ENCODE measurements around the gene SPATA17.

SPATA17 gene

DNA sequence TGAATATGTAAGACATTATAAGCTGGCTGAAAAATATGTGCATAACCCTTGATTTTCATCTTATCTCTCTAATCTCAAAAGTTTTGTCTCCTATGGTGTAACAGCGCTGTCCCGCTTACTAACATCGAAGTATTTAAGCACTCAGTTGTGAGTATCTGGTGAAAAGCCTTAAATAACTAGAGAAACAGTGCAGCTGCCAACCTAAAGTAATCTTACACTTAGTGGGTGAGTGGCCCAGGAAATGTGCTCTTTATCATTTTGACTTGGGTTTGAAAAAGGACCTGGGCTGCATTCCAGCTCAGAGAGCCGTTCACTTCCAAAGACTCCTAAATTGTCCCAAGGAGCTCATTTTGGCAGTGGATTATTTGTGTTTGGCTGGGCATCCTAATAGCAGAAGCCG, 225.9 kb downstream of the SPATA17 start:
- Histone ChIP-seq H3K4me2 (ENCODE audit: low read length) (peak overlapping the region; percentile 29), H3K4me1 (ENCODE audit: control insufficient read depth, insufficient read depth, low read length) (peaks cover 5% of the 10 kb centered on the region), H3K27me3 (ENCODE audit: control insufficient read depth, insufficient read depth, low read length) (no peaks in the 10 kb centered on the region)

DNA sequence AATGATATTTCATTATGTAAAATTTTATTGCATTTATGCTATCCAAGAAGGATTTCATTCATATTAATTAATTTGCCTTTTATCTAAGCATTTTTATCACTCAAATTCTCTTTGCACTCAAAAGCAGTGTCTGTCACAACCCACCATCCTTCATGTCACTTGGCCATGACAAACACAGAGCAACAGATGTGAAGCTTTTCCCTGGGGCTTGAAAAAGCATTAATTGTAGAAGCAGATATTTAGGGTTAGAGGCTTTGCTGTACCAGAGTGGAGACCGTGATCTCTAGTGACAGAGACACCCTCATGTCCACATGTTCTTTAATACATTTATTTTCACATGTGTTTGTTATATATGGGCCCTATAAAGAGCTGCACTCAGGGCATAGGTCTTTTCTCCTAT, 230.5 kb downstream of the SPATA17 start:
- H3K9ac ChIP-seq (ENCODE audit: low read depth, low read length) = no peak overlapping the region
- H3K4me1 ChIP-seq (ENCODE audit: control insufficient read depth, insufficient read depth, low read length) = peaks cover 5% of the 10 kb centered on the region
- peaks cover 3% of the 10 kb centered on the region for H3K9me3 ChIP-seq (replicated peaks; ENCODE audit: low read length)
- no peaks in the 10 kb centered on the region for H3K36me3 ChIP-seq (ENCODE audit: insufficient read depth, low read length)
- no peak overlapping the region for H3K4me2 ChIP-seq (ENCODE audit: low read length)
- H3K4me3 ChIP-seq (ENCODE audit: low read length) = no peak overlapping the region
- H3K27me3 ChIP-seq (ENCODE audit: control insufficient read depth, insufficient read depth, low read length) = no peaks in the 10 kb centered on the region

More for the DNA sequence above, 225.9 kb downstream of the SPATA17 start:
- Histone ChIP-seq H3K9ac (ENCODE audit: low read depth, low read length) (no peak overlapping the region), H3K36me3 (ENCODE audit: insufficient read depth, low read length) (no peaks in the 10 kb centered on the region), H3K9me3 (replicated peaks; ENCODE audit: low read length) (peaks cover 3% of the 10 kb centered on the region), H3K4me3 (ENCODE audit: low read length) (no peak overlapping the region)

DNA sequence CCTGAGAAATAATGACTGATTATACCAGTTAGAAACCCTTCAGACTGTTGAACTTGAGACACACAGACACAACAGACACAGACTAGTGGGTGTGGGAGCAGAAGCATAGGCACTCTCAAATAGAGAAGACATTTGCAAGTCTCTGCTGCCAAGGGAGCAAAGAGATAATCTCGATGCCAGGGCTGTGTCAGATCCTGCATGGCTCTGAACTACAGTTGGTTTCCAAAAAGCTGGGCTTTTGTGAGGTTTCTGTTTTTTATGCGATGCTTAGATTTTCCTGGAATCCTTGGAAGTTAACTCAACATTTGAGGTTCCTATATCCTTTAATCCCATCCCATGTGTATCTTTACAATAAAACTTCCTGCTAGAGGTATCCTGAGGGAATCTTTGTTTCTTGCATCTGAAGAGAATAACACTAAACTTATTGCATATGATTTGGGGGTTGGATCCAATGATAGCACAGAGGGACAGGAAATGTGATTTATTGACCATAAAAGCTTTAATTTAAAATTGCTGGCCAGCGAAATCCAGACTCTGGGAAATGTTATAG, 236.4 kb downstream of the SPATA17 start:
- no peak overlapping the region for H3K9ac ChIP-seq (ENCODE audit: low read depth, low read length)
- no peaks in the 10 kb centered on the region for H3K36me3 ChIP-seq (ENCODE audit: insufficient read depth, low read length)
- no peaks in the 10 kb centered on the region for H3K4me1 ChIP-seq (ENCODE audit: control insufficient read depth, insufficient read depth, low read length)
- H3K4me2 ChIP-seq (ENCODE audit: low read length) = no peak overlapping the region
- no peaks in the 10 kb centered on the region for H3K9me3 ChIP-seq (replicated peaks; ENCODE audit: low read length)
- no peak overlapping the region for H3K4me3 ChIP-seq (ENCODE audit: low read length)
- H3K27me3 ChIP-seq (ENCODE audit: control insufficient read depth, insufficient read depth, low read length) = no peaks in the 10 kb centered on the region

DNA sequence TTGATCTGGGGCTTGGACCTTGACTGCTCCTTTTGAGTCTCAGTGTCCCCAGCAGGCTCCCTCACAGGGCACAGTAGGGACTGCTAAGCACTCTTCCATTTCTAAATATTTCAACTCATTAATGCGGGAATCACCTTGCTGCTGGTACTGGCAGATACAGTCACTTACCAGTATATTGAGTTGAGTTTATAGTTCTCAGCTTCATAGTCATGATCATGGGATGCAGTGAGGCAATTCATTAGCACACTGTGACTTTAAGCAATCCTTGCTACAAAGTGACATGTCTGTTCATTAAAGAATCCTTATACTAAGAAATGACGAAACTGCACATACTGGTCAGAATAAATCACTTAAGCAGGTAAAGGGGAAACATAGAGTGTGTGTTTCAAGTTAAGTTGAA, 240.8 kb downstream of the SPATA17 start:
- Histone ChIP-seq H3K36me3 (ENCODE audit: insufficient read depth, low read length) (no peaks in the 10 kb centered on the region), H3K4me1 (ENCODE audit: control insufficient read depth, insufficient read depth, low read length) (no peaks in the 10 kb centered on the region), H3K9ac (ENCODE audit: low read depth, low read length) (no peak overlapping the region), H3K27me3 (ENCODE audit: control insufficient read depth, insufficient read depth, low read length) (no peaks in the 10 kb centered on the region), H3K4me2 (ENCODE audit: low read length) (no peak overlapping the region), H3K9me3 (replicated peaks; ENCODE audit: low read length) (no peaks in the 10 kb centered on the region), H3K4me3 (ENCODE audit: low read length) (no peak overlapping the region)

DNA sequence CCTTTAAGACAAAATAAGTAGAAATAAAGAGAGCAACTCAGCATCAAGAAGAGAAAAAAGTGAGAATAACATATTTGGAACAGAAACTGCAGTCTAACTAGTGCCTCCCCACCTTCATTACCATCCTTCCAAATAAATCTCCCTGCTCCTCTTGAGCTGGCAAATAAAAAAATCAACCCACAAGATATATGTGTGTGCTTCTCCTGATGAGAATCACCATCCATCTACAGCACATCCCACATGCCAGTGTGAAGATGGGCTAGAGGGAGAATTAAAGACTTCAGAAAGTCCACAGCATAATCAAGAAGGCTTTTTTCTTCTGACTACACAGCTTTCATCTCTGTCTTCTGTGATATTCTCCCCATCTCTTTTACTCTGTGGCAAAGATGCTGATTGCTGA, 244.1 kb downstream of the SPATA17 start:
- Histone ChIP-seq H3K36me3 (ENCODE audit: insufficient read depth, low read length) (no peaks in the 10 kb centered on the region), H3K27me3 (ENCODE audit: control insufficient read depth, insufficient read depth, low read length) (no peaks in the 10 kb centered on the region), H3K9me3 (replicated peaks; ENCODE audit: low read length) (no peaks in the 10 kb centered on the region), H3K4me2 (ENCODE audit: low read length) (no peak overlapping the region), H3K4me3 (ENCODE audit: low read length) (no peak overlapping the region), H3K4me1 (ENCODE audit: control insufficient read depth, insufficient read depth, low read length) (no peaks in the 10 kb centered on the region), H3K9ac (ENCODE audit: low read depth, low read length) (no peak overlapping the region)

DNA sequence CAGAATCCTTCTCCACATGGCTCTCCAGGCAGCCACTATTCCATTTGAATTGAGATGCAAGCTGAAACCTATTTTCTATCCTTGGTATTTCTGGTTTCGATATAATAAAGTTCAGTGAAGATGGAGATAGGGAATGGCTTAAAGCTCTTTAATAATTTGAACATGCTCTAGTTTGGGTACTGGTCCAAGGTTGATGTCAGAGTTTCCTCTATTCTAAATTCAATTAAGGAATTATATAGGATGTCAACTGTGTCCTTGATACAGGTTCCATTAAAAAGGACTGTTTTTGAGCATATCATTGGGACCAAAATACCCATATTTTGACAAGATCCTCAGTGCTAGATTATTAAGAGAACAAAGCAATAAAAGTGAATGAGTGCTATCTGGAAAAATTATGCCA, 245.3 kb downstream of the SPATA17 start:
- Histone ChIP-seq H3K9ac (ENCODE audit: low read depth, low read length) (no peak overlapping the region), H3K4me3 (ENCODE audit: low read length) (no peak overlapping the region), H3K36me3 (ENCODE audit: insufficient read depth, low read length) (no peaks in the 10 kb centered on the region), H3K4me2 (ENCODE audit: low read length) (no peak overlapping the region), H3K9me3 (replicated peaks; ENCODE audit: low read length) (no peaks in the 10 kb centered on the region), H3K27me3 (ENCODE audit: control insufficient read depth, insufficient read depth, low read length) (no peaks in the 10 kb centered on the region), H3K4me1 (ENCODE audit: control insufficient read depth, insufficient read depth, low read length) (peaks cover 8% of the 10 kb centered on the region)

DNA sequence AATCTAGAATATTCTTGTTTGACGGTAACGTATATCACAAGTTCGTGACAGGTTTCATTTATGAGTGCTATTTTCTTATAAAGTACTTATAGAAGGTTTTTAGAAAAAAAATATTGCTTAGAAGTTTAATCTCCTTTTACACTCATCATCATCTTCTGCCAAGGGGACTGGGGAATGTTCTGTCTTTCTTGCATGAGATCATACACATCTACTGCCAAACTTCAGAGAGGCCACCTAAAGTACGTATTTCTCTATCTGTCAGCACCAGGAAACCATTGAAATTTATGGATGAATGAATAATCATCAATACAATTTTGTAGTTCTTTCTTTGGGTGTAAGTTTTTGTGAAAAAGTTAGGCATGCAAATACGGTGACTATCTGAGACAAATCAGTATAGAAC, 245.8 kb downstream of the SPATA17 start:
- Histone ChIP-seq H3K4me1 (ENCODE audit: control insufficient read depth, insufficient read depth, low read length) (peaks cover 12% of the 10 kb centered on the region), H3K27me3 (ENCODE audit: control insufficient read depth, insufficient read depth, low read length) (no peaks in the 10 kb centered on the region), H3K4me3 (ENCODE audit: low read length) (no peak overlapping the region), H3K4me2 (ENCODE audit: low read length) (no peak overlapping the region), H3K36me3 (ENCODE audit: insufficient read depth, low read length) (no peaks in the 10 kb centered on the region), H3K9ac (ENCODE audit: low read depth, low read length) (no peak overlapping the region), H3K9me3 (replicated peaks; ENCODE audit: low read length) (no peaks in the 10 kb centered on the region)

DNA sequence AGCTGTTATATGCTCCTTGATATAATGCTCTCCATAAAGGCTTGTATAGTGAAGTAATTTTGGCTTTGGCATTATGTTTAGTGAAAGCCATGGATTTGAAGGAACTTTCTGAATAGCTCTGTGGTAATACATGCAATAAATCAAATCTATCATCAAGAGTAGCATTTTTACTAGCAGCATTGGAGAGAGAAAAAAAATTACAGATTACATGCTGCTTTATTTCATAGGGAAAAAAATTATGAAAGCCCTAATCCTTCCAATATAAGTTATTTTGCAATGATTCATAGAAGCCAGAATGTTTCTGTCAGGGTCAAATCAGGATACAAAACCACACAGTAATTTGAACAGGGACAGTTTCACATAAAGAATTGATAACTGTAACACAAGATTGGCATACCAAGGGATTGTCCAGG, 250.0 kb downstream of the SPATA17 start:
- Histone ChIP-seq H3K27me3 (ENCODE audit: control insufficient read depth, insufficient read depth, low read length) (peaks cover 4% of the 10 kb centered on the region), H3K4me3 (ENCODE audit: low read length) (no peak overlapping the region), H3K9ac (ENCODE audit: low read depth, low read length) (no peak overlapping the region), H3K9me3 (replicated peaks; ENCODE audit: low read length) (no peaks in the 10 kb centered on the region), H3K4me1 (ENCODE audit: control insufficient read depth, insufficient read depth, low read length) (peaks cover 12% of the 10 kb centered on the region), H3K4me2 (ENCODE audit: low read length) (peak overlapping the region; percentile 46), H3K36me3 (ENCODE audit: insufficient read depth, low read length) (no peaks in the 10 kb centered on the region)

DNA sequence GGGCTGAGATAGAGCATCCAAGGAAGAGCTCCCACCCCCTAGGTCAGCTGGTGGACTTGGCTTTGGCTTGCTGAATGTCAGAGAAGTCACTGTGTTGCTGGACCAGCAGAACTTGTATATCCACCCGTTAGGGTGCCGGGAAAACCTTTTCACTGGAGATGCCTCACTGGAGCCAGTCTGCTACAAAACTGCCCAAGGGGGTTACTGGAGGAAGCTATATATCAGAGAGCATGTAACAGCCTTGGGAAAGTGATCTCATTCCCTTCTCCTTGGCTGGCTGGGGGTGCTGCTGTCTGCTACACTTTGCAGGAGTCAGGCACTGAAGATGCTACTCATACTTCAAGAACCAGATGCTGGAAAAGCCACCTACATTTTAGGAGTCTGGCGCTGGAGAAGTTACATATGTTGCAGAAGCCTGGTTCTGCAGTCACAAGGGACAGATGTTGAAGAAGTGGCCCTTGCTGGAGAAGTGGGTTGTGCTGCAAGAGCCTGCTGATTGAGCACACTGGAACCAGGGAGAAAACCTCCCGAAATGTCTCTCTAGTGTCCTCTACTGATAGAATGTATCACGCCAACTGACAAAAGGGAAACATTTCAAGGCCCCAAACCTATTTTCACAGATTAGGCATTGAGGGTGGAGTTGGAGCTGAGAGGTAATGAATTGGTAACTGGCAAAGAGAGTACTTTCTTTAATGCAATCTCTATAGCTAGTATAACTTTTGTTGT, 250.6 kb downstream of the SPATA17 start:
- Histone ChIP-seq H3K36me3 (ENCODE audit: insufficient read depth, low read length) (no peaks in the 10 kb centered on the region), H3K4me1 (ENCODE audit: control insufficient read depth, insufficient read depth, low read length) (peaks cover 12% of the 10 kb centered on the region)

DNA sequence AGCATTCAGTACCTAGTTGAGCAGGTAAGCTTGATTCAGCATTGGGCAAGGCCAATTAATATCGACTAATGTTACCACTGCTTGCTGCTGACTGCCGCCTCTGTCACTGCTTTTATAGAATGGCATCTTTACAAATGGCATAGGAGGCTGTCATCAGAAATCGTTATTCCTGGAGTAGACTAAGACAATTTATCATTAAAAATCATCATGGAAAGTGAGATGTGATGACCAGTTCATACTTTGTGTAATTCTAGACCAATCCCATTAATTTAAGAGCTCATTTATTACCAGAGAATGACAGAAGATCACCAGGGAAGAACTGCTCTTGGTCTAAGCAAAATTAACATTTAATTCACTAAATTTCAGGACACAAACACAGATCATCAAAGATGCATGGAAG, 254.0 kb downstream of the SPATA17 start:
- no peak overlapping the region for H3K9ac ChIP-seq (ENCODE audit: low read depth, low read length)
- peaks cover 12% of the 10 kb centered on the region for H3K4me1 ChIP-seq (ENCODE audit: control insufficient read depth, insufficient read depth, low read length)
- no peaks in the 10 kb centered on the region for H3K9me3 ChIP-seq (replicated peaks; ENCODE audit: low read length)
- H3K36me3 ChIP-seq (ENCODE audit: insufficient read depth, low read length) = no peaks in the 10 kb centered on the region
- H3K4me3 ChIP-seq (ENCODE audit: low read length) = no peak overlapping the region
- H3K4me2 ChIP-seq (ENCODE audit: low read length) = no peak overlapping the region
- H3K27me3 ChIP-seq (ENCODE audit: control insufficient read depth, insufficient read depth, low read length) = peaks cover 4% of the 10 kb centered on the region

More for the DNA sequence above, 250.6 kb downstream of the SPATA17 start:
- no peak overlapping the region for H3K9ac ChIP-seq (ENCODE audit: low read depth, low read length)
- no peak overlapping the region for H3K4me3 ChIP-seq (ENCODE audit: low read length)
- peak overlapping the region; percentile 46 for H3K4me2 ChIP-seq (ENCODE audit: low read length)
- H3K27me3 ChIP-seq (ENCODE audit: control insufficient read depth, insufficient read depth, low read length) = peaks cover 4% of the 10 kb centered on the region
- no peaks in the 10 kb centered on the region for H3K9me3 ChIP-seq (replicated peaks; ENCODE audit: low read length)

DNA sequence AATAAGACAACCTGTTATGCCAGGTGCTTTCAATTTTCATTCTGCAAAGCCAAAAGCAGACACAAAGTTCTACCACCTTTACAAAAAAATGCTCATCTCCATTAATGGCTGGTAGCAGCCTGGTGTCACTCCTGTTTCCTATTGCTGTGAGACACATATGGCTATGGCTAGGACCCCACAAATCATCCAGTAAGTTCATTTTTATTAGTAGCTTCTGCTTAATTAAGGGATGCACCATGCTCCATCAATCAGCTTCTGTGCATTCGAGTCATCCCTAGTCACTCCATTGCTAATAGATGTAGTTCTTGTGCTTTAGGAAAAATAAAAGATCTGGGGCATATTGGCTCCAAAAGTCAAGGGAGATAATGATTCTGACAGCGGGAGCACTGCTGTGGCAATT, 257.2 kb downstream of the SPATA17 start:
- Histone ChIP-seq H3K36me3 (ENCODE audit: insufficient read depth, low read length) (no peaks in the 10 kb centered on the region), H3K4me1 (ENCODE audit: control insufficient read depth, insufficient read depth, low read length) (peaks cover 5% of the 10 kb centered on the region), H3K27me3 (ENCODE audit: control insufficient read depth, insufficient read depth, low read length) (peaks cover 4% of the 10 kb centered on the region), H3K4me3 (ENCODE audit: low read length) (no peak overlapping the region), H3K9me3 (replicated peaks; ENCODE audit: low read length) (no peaks in the 10 kb centered on the region), H3K4me2 (ENCODE audit: low read length) (no peak overlapping the region), H3K9ac (ENCODE audit: low read depth, low read length) (no peak overlapping the region)

DNA sequence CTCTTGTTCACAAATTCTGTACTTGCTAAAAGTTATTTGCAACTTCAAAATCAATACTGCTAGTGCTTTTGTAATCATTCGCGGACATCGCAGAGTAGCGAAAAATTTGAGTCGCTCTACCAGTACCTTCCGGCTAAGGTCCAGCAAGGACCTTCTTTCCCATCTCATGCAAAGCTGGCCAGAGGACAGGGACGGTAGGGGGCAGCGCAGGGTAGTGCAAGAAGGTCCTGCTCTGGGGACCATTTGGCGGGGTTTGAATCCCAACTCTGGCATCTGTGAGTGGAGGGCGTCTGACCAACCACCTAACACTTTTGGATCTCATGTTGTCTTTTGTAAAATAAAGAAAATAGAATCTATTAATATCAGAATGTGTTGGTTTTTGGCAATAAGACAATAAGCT, 258.3 kb downstream of the SPATA17 start:
- H3K4me1 ChIP-seq (ENCODE audit: control insufficient read depth, insufficient read depth, low read length) = peaks cover 5% of the 10 kb centered on the region

More for the DNA sequence above, 258.3 kb downstream of the SPATA17 start:
- Histone ChIP-seq H3K4me3 (ENCODE audit: low read length) (no peak overlapping the region), H3K36me3 (ENCODE audit: insufficient read depth, low read length) (no peaks in the 10 kb centered on the region), H3K27me3 (ENCODE audit: control insufficient read depth, insufficient read depth, low read length) (peaks cover 4% of the 10 kb centered on the region), H3K9me3 (replicated peaks; ENCODE audit: low read length) (no peaks in the 10 kb centered on the region), H3K4me2 (ENCODE audit: low read length) (no peak overlapping the region), H3K9ac (ENCODE audit: low read depth, low read length) (no peak overlapping the region)
